ENCODE measurements around the gene ZNF519.
"Not testable (repeated sequence)": the region's sequence is repeated elsewhere in the genome, so short reads cannot be mapped to it uniquely, and the experiment has no call there.

The ZNF519 gene

GRCh38 chr18:14132271-14132700, at the start of gene ZNF519:
TSS of gene ZNF519 (minus strand) at chr18:14132435. CDS start at chr18:14132277, 158 bp downstream.
- DNase-seq = peak; percentile 97

DNA sequence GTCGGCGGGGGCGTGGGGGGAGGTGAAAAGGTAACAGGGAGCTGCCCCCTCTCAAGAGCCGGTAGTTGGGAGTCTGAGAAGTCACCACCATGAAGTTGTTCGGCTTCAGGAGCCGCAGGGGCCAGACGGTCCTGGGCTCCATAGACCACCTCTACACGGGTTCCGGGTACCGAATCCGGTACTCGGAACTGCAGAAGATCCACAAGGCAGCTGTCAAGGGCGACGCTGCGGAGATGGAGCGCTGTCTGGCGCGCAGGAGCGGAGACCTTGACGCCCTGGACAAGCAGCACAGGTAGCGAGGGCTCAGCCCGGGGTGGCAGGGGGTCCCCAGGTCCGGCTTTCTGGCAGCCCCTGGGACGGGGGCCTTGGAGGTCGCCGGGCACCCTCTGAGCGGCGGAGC, 47.1 kb upstream of the ZNF519 start:
- no peak for DNase-seq

GRCh38 chr18:14178321-14179196, 46.3 kb upstream of the ZNF519 start:
- DNase-seq = peak; percentile 67

- DNase-seq = not testable (repeated sequence)
Measured at GRCh38 chr18:14177540-14178320, 45.5 kb upstream of the ZNF519 start.

- DNase-seq = not testable (repeated sequence)
Measured at GRCh38 chr18:14175404-14175803, 43.2 kb upstream of the ZNF519 start.

GRCh38 chr18:14174706-14175085, 42.5 kb upstream of the ZNF519 start:
- no peak for DNase-seq

GRCh38 chr18:14174002-14174705, 41.9 kb upstream of the ZNF519 start:
- DNase-seq = not testable (repeated sequence)

GRCh38 chr18:14173116-14173951, 41.1 kb upstream of the ZNF519 start:
- DNase-seq = not testable (repeated sequence)

GRCh38 chr18:14172142-14173115, 40.2 kb upstream of the ZNF519 start:
- not testable (repeated sequence) for DNase-seq

GRCh38 chr18:14171301-14172141, 39.3 kb upstream of the ZNF519 start:
- DNase-seq = not testable (repeated sequence)

DNA sequence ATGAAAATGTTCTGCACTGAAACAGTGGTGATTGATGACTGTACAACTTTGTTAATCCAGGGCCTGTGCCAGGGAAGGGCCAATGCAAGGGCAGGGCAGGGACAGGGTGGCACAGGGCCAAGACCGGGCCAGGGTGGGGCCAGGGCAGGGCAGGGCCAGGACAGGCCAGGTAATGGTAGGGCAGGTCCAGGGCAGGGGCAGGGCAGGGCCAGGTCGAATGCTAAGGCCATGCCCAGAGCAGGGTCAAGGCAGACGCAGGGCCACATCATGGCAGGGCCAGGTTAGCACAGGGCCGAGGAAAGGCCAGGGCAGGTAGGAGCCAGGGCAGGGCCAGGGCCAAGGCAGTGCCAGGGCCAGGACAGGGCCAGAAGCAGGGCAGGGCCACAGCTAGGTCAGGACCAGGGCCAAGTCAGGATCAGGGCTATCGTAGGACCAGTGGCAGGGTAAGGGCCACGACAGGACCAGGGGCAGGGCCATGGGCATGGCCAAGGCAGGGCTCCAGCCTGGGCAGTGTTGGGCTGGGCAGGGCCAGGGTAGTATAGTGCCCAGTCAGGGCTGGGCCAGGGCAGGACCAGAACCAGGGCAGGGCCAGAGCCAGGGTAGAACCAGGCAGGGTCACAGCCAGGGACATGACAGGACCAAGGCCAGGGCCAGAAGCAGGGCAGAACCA, 38.3 kb upstream of the ZNF519 start:
- not testable (repeated sequence) for DNase-seq

DNA sequence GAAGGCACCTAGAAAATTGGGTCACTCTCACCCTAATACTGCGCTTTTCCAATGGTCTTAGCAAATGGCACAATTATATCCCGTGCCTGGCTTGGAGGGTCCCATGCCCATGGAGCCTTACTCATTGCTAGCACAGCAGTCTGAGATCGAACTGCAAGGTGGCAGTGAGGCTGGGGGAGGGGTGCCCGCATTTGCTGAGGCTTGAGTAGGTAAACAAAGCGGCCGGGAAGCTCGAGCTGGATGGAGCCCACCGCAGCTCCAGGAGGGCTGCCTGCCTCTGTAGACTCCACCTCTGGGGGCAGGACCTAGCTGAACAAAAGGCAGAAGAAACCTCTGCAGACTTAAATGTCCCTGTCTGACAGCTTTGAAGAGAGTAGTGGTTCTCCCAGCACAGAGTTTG, 30.7 kb upstream of the ZNF519 start:
- not testable (repeated sequence) for DNase-seq

- DNase-seq = not testable (repeated sequence)
Measured at GRCh38 chr18:14151564-14152113, 19.4 kb upstream of the ZNF519 start.

GRCh38 chr18:14150766-14151165, 18.5 kb upstream of the ZNF519 start:
- DNase-seq = not testable (repeated sequence)

- DNase-seq = not testable (repeated sequence)
Measured at GRCh38 chr18:14149916-14150420, 17.7 kb upstream of the ZNF519 start.

DNA sequence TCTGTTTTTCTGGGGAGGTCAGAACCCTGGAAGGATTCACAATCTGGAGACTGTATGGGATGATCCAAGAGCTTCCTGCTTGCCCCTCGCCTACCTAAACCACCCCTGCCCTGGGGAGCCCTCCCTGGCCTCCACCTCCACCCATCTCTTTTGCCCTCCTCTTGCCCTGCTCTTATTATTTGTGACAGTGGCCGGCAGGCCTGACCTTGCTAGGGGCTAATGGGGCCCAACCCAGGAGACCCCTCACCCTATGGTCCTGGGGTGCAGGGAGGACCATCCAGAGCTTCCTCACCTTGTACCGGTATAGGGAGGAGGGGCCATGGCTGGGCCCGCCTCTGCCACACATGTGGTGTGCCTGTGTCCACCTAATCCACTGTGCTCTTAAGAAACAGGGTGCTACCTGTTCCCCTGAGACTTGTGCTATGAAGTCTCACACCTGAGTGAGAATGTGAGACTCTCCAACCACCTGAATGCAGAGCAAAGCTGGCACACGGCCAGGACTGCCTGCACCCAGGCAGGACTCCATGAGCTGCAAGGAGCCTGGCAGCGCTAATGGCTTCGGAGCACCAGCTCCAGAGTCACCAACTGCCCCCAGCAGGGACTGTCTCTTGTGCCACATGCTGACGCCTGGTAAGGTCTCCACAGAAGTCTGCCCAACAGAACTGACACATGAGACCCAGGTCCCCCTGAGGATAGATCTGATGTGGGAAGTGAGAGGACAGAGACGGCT, 17.1 kb upstream of the ZNF519 start:
- DNase-seq = not testable (repeated sequence)

- not testable (repeated sequence) for DNase-seq
Measured at GRCh38 chr18:14147935-14148865, 16.0 kb upstream of the ZNF519 start.
